Rectal smooth muscle tissue (tissue), 1 donor: ENCODE results near the gene PHKG1.
A peak's percentile ranks its signal among the peaks of the same experiment; 100 is the strongest.
"Not testable (repeated sequence)": the region's sequence is repeated elsewhere in the genome, so short reads cannot be mapped to it uniquely, and the experiment has no call there.

Experiments
- H3K27ac ChIP-seq: one replicate; pipeline ENCODE4 v1.7.0; 2013; ENCODE audit warnings: low read depth, low read length, inconsistent platforms
- H3K27me3 ChIP-seq: one replicate; pipeline ENCODE4 v1.7.0; 2013; ENCODE audit warnings: low read length; ENCODE audit not compliant: control insufficient read depth, insufficient read depth
- H3K36me3 ChIP-seq: one replicate; pipeline ENCODE4 v1.7.0; 2013; ENCODE audit warnings: low read length; ENCODE audit not compliant: control insufficient read depth, insufficient read depth
- H3K4me1 ChIP-seq: one replicate; pipeline ENCODE4 v1.7.0; 2013; ENCODE audit warnings: low read length; ENCODE audit not compliant: control insufficient read depth, insufficient read depth
- H3K4me3 ChIP-seq: one replicate; pipeline ENCODE4 v1.7.0; 2013; ENCODE audit warnings: low read length
- H3K9ac ChIP-seq: one replicate; pipeline ENCODE4 v1.7.0; 2013; ENCODE audit warnings: low read length

Gene PHKG1

DNA sequence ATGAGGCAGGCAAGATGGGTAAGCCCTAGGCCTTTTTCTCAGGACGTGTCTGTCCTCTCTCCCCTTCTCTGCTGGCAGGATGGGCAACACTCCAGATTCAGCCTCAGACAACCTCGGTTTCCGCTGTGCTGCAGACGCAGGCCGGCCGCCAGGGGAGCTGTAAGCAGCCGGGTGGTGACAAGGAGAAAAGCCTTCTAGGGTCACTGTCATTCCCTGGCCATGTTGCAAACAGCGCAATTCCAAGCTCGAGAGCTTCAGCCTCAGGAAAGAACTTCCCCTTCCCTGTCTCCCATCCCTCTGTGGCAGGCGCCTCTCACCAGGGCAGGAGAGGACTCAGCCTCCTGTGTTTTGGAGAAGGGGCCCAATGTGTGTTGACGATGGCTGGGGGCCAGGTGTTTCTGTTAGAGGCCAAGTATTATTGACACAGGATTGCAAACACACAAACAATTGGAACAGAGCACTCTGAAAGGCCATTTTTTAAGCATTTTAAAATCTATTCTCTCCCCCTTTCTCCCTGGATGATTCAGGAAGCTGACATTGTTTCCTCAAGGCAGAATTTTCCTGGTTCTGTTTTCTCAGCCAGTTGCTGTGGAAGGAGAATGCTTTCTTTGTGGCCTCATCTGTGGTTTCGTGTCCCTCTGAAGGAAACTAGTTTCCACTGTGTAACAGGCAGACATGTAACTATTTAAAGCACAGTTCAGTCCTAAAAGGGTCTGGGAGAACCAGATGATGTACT lies 13.1 kb downstream of the PHKG1 start:
- peaks cover 26% of the 10 kb centered on the region for H3K4me1 ChIP-seq
- H3K27me3 ChIP-seq: no peaks in the 10 kb centered on the region
- peaks cover 2% of the 10 kb centered on the region for H3K36me3 ChIP-seq
- H3K27ac ChIP-seq: peak overlapping the region; percentile 79
- peak overlapping the region; percentile 1 for H3K4me3 ChIP-seq
- no peak overlapping the region for H3K9ac ChIP-seq

DNA sequence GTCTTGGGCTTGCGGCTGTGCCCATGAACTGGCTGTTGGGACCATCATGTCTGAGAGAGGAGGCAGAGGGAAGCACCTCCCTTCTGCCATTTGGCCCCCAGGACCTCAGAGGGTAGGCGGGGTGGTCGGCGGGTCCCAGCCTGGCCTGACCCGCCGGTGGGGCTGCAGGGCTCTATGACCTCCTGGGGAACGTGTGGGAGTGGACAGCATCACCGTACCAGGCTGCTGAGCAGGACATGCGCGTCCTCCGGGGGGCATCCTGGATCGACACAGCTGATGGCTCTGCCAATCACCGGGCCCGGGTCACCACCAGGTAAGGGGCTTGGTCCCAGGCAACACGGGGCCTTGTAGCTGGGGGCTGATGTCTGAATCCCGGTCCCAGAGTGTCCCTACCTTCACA lies 14.6 kb downstream of the PHKG1 start:
- Histone ChIP-seq H3K4me1 (peaks cover 19% of the 10 kb centered on the region), H3K27ac (peak overlapping the region; percentile 79), H3K36me3 (peaks cover 2% of the 10 kb centered on the region), H3K4me3 (no peak overlapping the region), H3K9ac (no peak overlapping the region), H3K27me3 (no peaks in the 10 kb centered on the region)

DNA sequence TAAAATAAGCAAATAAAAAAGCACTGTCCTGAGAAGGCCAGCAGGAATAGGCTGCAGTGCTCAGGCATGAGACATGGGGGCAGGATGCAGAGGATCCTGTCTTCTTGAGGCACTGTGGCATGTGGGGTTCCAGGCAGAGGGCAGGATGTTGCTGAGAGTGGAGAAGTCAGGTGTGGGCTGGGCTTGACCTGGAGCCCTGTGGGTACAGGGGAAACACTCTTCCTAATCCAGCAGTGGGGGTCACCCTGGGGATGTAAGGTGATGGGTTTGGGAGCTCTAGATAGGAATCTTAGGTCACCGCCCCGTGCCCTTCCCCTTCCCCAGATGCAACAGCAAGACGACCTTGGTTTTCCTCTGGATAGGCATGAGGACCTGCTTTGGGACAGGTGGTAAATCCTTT lies 15.1 kb downstream of the PHKG1 start:
- no peak overlapping the region for H3K27ac ChIP-seq
- peaks cover 6% of the 10 kb centered on the region for H3K36me3 ChIP-seq
- no peaks in the 10 kb centered on the region for H3K27me3 ChIP-seq
- H3K4me1 ChIP-seq: peaks cover 16% of the 10 kb centered on the region
- H3K9ac ChIP-seq: no peak overlapping the region
- no peak overlapping the region for H3K4me3 ChIP-seq

DNA sequence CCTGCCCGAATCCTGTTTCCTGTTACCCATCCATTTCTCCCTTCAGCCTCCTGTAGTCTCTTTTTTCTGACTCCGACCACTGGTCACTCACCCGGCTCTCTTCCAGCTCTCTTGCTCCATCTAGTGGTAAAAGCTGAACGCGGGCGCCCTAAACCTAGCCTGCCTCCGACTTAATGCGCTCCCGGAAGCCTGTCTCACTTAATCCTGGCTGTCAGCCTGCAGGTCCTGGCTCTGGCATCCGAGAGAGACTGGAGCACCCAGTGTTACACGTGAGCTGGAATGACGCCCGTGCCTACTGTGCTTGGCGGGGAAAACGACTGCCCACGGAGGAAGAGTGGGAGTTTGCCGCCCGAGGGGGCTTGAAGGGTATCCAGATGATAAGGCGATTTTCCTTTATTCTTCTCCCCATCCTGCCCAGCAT lies 18.4 kb downstream of the PHKG1 start:
- peaks cover 6% of the 10 kb centered on the region for H3K36me3 ChIP-seq
- H3K27me3 ChIP-seq: no peaks in the 10 kb centered on the region
- H3K27ac ChIP-seq: no peak overlapping the region
- H3K4me1 ChIP-seq: peaks cover 10% of the 10 kb centered on the region
- no peak overlapping the region for H3K9ac ChIP-seq
- no peak overlapping the region for H3K4me3 ChIP-seq

DNA sequence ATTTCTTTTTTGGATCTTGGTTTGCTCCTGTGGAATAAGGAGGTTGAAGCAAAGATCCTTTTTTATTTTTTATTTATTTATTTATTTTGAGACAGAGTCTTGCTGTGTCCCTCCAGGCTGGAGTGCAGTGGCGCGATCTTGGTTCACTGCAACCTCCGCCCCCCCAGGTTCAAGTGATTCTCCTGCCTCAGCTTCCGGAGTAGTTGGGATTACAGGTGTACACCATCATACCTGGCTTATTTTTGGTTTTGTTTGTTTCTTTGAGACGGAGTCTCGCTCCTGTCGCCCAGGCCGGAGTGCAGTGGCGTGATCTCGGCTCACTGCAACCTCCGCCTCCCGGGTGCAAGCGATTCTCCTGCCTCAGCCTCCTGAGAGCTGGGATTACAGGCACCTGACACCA lies 26.4 kb downstream of the PHKG1 start:
- H3K36me3 ChIP-seq: peaks cover 18% of the 10 kb centered on the region
- not testable (repeated sequence) for H3K27me3 ChIP-seq, H3K9ac ChIP-seq, H3K4me3 ChIP-seq, H3K27ac ChIP-seq, H3K4me1 ChIP-seq

DNA sequence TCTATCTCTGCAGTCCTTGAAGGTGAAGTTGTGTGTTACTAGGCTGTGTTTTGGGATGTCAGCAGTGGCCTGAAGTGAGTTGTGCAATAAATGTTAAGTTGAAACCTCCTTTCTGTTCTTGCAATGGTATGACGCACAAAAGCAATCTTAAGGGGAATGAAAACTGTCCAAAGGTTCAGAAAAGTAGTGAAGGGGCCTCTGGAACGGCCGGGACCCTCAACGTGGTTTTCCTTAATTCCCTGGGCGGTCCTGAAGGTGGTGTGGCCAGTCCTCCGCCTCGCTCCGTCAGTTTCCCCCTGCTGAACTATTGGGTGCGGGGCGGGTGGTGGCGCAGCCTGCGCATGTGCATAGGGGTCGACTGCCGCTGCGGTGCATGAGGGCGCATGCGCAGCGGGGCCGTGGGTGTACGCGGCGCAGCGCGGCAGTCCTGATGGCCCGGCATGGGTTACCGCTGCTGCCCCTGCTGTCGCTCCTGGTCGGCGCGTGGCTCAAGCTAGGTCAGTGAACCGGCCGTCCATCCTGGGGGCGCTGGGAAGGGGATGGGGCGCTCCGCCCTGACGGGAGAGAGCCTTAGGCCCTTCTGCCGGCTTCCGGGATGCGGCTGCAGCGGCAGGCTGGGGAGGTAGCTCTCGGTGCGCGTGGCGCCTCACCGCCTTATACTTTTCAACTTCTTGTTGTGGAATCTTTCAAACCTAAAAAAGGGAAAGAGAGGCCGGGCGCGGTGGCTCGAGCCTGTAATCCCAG lies 28.7 kb downstream of the PHKG1 start, which contains the start of gene SUMF2:
SUMF2 (plus strand) TSS at position 405 of the 744 bp plus-strand sequence; CDS start at position 431, 26 bp downstream.
- Histone ChIP-seq H3K36me3 (peaks cover 23% of the 10 kb centered on the region), H3K27ac (peak within 1 kb of the TSS; percentile 87), H3K4me1 (no peaks in the 10 kb centered on the region), H3K27me3 (no peaks in the 10 kb centered on the region), H3K9ac (peak within 1 kb of the TSS; percentile 73), H3K4me3 (peak within 1 kb of the TSS; percentile 96)

DNA sequence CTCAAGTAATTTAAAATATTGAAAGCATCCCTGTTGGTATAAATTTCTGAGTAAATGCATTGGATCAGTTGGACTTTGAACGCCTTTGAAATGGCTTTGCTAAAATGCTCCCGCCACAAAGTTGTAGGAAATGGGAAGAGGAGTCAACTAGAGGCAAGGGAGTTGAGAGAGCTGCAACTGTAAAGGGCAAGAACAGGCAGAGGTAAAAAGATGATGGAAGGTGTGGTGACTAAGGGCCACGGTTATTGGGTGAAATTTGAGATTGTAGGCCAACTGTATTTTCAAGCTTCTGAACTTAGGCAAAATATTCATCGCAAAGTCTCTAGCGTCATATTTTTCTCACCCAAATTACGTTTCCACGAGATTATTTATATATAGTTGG lies 29.3 kb downstream of the PHKG1 start:
- H3K4me1 ChIP-seq: no peaks in the 10 kb centered on the region

DNA sequence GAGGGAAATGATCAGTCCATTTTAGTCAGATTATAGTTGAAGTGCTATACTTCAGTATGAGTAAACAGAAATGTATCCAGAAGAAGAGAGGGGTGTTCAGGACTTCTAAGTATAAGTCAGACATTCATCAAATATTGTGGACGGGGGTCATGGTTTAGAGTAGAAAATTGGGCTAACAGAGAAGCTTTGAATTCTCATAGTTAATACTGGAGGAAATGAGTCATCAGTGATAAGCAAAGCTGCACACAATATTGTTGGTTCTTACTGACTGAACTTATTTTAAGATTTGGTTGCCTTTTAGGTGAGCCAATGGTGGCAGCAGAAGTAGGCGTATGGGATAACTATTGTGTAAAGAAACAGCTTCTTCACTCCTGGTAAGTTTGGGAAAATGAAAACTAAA lies 30.4 kb downstream of the PHKG1 start:
- H3K27ac ChIP-seq: no peak overlapping the region
- no peak overlapping the region for H3K4me3 ChIP-seq

More for the DNA sequence above, 29.3 kb downstream of the PHKG1 start:
- H3K9ac ChIP-seq: no peak overlapping the region
- peaks cover 24% of the 10 kb centered on the region for H3K36me3 ChIP-seq
- no peaks in the 10 kb centered on the region for H3K27me3 ChIP-seq
- H3K4me3 ChIP-seq: peak overlapping the region; percentile 96
- peak overlapping the region; percentile 87 for H3K27ac ChIP-seq

DNA sequence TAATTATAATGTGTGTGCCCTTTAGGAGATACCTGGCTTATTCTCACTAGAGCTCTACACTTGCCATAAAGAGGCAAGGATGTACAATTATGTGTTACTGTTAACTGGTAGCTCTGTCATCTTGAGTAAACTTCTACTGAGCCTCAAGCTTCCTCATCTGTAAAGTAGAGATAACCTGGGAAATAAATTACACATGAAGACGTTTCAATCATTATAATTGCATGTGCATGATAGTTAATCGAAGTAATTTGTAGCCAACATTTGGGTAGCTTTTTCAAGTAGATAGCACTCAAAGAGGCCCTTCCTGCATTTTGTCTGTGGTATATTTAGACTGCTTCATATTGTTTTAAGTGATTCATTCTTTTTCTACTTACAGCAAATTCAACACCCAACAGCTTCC lies 38.8 kb downstream of the PHKG1 start:
- no peak overlapping the region for H3K4me3 ChIP-seq
- H3K36me3 ChIP-seq: peaks cover 22% of the 10 kb centered on the region

More for the DNA sequence above, 30.4 kb downstream of the PHKG1 start:
- H3K4me1 ChIP-seq: no peaks in the 10 kb centered on the region
- H3K27me3 ChIP-seq: no peaks in the 10 kb centered on the region
- no peak overlapping the region for H3K9ac ChIP-seq
- H3K36me3 ChIP-seq: peaks cover 33% of the 10 kb centered on the region

DNA sequence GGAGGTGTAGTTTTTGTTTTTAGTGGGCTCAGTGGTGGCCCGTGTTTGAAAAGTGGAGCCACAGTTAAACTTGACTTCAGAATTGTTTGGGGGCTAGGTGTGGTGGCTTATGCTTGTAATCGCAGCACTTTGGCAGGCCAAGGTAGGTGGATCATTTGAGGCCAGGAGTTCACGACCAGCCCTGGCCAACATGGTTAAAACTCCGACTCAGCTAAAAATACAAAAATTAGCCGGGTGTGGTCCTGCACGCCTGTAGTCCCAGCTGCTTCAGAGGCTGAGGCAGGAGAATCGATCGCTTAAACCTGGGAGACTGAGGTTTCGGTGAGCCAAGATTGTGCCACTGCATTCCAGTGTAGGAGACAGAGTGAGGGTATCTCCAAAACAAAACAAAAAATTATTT lies 39.4 kb downstream of the PHKG1 start:
- Histone ChIP-seq H3K9ac (no peak overlapping the region), H3K36me3 (peaks cover 17% of the 10 kb centered on the region), H3K27ac (no peak overlapping the region), H3K4me3 (no peak overlapping the region), H3K27me3 (no peaks in the 10 kb centered on the region), H3K4me1 (peaks cover 5% of the 10 kb centered on the region)

More for the DNA sequence above, 38.8 kb downstream of the PHKG1 start:
- Histone ChIP-seq H3K27me3 (no peaks in the 10 kb centered on the region), H3K27ac (no peak overlapping the region), H3K4me1 (peaks cover 5% of the 10 kb centered on the region), H3K9ac (no peak overlapping the region)

DNA sequence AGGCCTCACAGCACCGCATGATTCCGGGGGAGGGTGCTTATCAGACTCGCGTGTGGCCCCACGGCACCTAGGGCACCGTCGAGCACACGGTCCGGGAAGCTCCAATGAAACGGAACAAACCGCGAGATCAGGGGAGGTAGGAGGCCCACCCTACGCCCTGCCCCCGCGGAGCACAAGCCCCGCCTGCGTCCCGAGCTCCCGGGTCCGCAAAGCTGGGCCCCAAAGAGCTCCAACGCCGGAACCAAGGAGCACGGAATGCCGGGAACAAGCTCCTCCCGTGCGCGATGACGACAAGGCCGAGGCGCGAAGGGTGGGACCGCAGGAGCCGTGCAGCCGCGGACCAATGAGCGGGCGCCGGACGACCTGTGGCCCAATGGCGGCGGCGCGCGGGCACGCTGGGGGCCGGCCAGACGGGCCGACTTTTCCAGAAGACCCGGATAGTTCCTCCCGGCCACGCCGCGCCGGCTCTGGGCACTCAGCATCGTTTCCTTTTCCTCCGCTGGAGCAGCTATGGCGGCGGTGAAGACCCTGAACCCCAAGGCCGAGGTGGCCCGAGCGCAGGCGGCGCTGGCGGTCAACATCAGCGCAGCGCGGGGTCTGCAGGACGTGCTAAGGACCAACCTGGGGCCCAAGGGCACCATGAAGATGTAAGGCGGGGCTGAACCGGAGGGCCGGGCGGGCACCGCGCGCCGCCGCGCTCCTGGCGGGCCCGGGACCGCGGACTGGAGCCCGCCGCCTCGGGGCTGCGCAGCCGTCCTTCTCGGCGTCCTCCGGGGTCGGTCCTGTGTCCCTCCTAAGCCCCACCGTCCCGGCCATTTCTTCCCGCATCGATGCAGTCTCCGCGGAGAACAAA lies 41.2 kb downstream of the PHKG1 start, which contains the start of the genes CCT6A and PSPH:
CCT6A (plus strand) TSS at position 427 of the 853 bp plus-strand sequence; CDS start at position 511, 84 bp downstream.
PSPH (minus strand) TSS at position 106 of the 853 bp plus-strand sequence. CDS start 30,232 bp downstream, outside the sequence.
- Histone ChIP-seq H3K4me3 (peak within 1 kb of the TSS; percentile 96), H3K27ac (peak within 1 kb of the TSS; percentile 97), H3K4me1 (peaks cover 8% of the 10 kb centered on the region), H3K9ac (peak within 1 kb of the TSS; percentile 98), H3K36me3 (peaks cover 6% of the 10 kb centered on the region), H3K27me3 (no peaks in the 10 kb centered on the region)

DNA sequence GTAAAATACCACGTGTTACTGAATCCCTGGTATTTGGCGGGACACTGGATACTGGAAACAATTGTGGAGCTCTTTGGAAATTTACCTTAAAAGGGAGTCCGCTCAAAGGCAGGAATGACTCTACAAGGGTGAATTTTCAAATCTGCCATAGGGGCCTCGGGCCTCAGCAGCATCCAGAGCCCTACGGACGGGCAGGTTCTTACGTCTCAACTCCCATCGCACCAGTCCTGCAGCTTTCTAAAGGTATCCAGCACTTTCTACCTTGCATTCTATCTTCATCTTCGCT lies 41.8 kb downstream of the PHKG1 start:
- Histone ChIP-seq H3K27me3 (no peaks in the 10 kb centered on the region), H3K36me3 (peaks cover 6% of the 10 kb centered on the region), H3K4me3 (peak overlapping the region; percentile 96), H3K27ac (peak overlapping the region; percentile 97), H3K4me1 (peaks cover 8% of the 10 kb centered on the region), H3K9ac (peak overlapping the region; percentile 98)
